HG03457 (cell line): ENCODE results near the gene UBE2F.
"Not testable (repeated sequence)": the region's sequence is repeated elsewhere in the genome, so short reads cannot be mapped to it uniquely, and the experiment has no call there.

ENCODE experiments used
- ATAC-seq: cut with Tn5 transposase; IDR thresholded peaks from one replicate; pipeline ENCODE4 v1.9.1; 2021; ENCODE audit warnings: moderate number of reproducible peaks; ENCODE audit not compliant: unreplicated experiment

UBE2F gene

DNA sequence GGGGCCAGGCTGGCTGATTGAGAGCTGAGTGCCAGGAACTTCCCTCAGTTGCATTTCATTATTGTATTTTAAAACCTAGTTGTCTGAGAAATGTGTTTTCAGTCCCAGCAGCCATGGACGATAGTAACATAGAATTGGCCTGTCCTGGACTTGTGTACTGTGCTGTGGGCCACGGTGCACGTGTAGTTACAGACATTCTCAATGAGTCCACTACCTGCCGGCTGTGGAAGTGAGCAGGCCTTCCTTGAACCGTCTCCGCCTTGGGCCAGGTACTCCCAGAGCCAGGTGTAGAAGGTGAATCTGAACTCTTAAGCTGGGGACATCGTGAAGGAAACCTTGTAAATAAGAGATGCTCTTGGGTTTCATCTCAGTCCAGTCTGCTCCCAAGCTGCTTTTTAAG is 47.0 kb downstream of the UBE2F start:
- no peak for ATAC-seq

GRCh38 chr2:238015705-238016104 is 48.9 kb downstream of the UBE2F start:
- ATAC-seq: no peak

- ATAC-seq: no peak
These were observed 49.7 kb downstream of the UBE2F start for GRCh38 chr2:238016526-238016925.

GRCh38 chr2:238019962-238020361 is 53.1 kb downstream of the UBE2F start:
- ATAC-seq: no peak

- ATAC-seq: no peak
These were observed 54.0 kb downstream of the UBE2F start for GRCh38 chr2:238020816-238021215.

- ATAC-seq: no peak
These were observed 54.5 kb downstream of the UBE2F start for GRCh38 chr2:238021327-238021726.

GRCh38 chr2:238022594-238023157 is 55.9 kb downstream of the UBE2F start:
- ATAC-seq: no peak

- ATAC-seq: no peak
These were observed 56.8 kb downstream of the UBE2F start for GRCh38 chr2:238023608-238024007.

GRCh38 chr2:238024986-238025385 is 58.2 kb downstream of the UBE2F start:
- no peak for ATAC-seq

- no peak for ATAC-seq
These were observed 59.0 kb downstream of the UBE2F start for GRCh38 chr2:238025741-238026360.

DNA sequence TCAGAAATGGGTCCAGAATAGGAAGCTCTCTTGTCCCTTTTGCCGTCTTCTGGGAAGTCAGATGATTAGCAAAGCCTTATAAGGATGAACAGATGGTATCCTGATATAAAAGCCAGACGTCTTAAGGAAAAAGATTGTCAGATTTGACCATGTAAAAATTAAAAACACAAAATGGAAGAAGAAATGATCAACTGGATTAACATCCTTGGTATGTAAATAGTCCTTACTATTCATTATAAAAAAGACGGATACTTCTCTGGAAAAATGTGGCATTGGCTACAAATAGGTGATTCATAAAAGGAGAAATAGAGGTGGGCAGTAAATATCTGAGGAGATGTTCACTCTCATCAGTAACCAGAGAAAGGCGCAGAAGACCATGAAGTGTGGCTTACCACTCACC is 60.2 kb downstream of the UBE2F start:
- no peak for ATAC-seq

DNA sequence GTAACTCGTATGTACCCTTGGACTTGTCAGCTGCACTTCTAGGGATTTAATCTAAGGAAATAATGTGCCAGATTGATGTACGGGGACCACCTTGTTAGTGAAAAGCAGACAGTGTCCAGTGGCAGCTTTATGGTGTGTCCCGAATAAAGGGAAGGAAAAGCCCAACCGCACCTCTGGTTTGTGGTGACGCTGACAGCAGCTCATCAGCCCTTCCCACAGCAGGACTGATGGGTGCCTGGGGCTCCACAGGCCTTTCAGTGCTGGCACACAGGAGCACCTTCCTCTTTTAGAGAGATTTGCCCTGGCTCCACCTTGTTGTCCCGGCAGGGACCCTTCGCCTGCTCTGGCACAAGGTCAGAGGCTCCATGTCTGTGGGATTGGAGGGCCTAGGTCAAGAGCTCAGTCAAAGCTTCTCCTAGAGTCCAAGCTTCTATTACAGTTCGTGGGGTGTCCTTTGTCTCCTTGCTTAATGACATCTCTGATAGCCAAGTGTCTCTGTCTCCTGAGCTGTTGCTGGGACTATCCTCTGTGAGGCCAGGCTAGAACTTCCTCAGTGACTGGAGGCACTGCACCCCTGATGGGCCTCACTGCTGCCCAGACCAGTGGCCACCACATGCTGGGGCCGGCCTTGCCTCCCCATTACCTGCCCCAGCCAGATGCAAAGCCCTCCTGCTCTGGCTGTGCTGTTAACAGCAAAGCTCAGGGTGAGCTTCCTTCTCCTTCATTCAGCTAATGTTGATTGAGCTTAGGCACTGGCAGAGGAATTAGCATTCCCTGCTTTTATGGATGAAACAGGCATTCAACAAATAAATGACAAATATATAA is 61.0 kb downstream of the UBE2F start:
- no peak for ATAC-seq

DNA sequence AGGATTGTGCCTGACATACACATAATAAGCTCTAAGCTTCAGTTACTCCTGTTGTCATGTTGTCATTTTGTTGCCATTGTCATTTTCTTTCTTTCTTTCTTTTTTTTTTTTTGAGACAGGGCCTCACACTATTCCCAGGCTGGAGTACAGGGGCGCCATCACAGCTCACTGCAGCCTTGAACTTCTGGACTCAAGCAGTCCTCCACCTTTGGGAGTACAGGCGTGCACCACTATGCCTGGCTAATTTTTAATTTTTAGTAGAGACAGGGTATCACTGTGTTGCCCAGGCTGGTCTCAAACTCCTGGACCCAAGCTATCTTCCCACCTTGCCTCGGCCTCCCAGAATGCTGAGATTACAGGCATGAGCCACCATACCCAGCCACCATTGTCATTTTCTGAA is 63.0 kb downstream of the UBE2F start:
- no peak for ATAC-seq

DNA sequence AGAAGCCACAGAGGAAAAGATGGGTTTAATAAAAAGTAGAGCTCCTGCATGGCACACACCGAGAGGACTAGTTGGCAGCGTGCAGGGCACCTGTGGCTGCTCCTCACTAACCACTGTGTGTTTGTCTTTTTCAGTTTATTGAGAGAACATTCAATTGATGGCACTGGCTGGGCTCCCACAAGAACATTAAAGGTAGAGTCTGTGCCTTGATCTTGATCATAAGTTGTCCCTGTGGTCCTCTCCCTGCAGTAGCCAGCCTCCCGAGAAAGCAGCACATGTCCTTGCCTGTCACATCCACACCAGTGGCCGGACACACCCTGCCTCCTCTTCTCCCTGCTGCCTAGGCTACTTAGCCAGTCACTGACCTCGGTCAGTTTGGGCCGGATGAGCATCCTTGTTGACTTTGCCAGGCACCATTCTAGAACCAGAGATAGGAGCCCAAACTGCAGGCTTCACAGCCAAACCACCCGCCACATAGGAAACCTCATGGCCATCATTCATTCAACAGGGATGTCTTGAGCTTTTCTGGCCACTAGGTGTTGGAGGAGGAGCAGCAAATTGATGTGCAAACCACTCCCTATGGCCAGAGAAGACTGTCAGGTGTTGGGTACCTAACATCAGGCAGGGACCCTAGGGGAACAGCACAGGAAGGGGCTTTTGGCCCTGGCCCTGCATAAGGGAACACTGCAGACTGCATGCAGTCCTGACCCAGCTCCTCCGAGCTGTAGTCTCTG is 63.8 kb downstream of the UBE2F start:
- ATAC-seq: no peak

GRCh38 chr2:238031751-238032150 is 64.9 kb downstream of the UBE2F start:
- ATAC-seq: no peak

GRCh38 chr2:238032755-238033337 is 66.0 kb downstream of the UBE2F start:
- no peak for ATAC-seq

DNA sequence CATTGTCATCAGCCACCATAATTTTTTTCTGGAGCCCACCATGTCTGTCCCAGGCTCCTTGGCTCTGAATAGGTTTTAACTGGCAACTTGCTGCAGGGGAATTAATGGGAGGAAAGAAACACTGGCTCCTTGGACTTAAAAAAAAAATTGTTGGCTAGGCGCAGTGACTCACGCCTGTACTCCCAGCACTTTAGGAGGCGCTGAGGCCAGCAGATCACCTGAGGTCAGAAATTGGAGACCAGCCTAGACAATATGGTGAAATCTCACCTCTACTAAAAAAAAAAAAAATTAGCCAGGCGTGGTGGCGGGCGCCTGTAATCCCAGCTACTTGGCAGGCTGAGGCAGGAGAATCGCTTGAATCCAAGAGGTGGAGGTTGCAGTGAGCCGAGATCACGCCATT is 67.2 kb downstream of the UBE2F start:
- not testable (repeated sequence) for ATAC-seq

GRCh38 chr2:238038203-238038602 is 71.4 kb downstream of the UBE2F start:
- ATAC-seq: no peak

- ATAC-seq: no peak
These were observed 72.3 kb downstream of the UBE2F start for GRCh38 chr2:238039151-238039550.

GRCh38 chr2:238039985-238040384 is 73.2 kb downstream of the UBE2F start:
- no peak for ATAC-seq

GRCh38 chr2:238040918-238041317 is 74.1 kb downstream of the UBE2F start:
- no peak for ATAC-seq
